Muscle layer of duodenum (tissue), 2 donors: ENCODE measurements around the gene GJA9.
"Not testable (repeated sequence)": the region's sequence is repeated elsewhere in the genome, so short reads cannot be mapped to it uniquely, and the experiment has no call there.

Source experiments
- H3K27ac ChIP-seq: one replicate; pipeline ENCODE4 v1.7.0; 2013; ENCODE audit warnings: mild to moderate bottlenecking, low read length
- H3K27me3 ChIP-seq: one replicate; pipeline ENCODE4 v1.7.0; 2013; ENCODE audit warnings: low read depth, mild to moderate bottlenecking, control low read depth, low read length
- H3K36me3 ChIP-seq, 2 donors: one replicate each; pipeline ENCODE4 v1.7.0; 2013; ENCODE audit warnings: low read length in 2 of 2, control low read depth in 1 of 2, mild to moderate bottlenecking in 1 of 2; ENCODE audit not compliant: insufficient read depth in 2 of 2, control insufficient read depth in 1 of 2
- H3K4me1 ChIP-seq, 2 donors: one replicate each; pipeline ENCODE4 v1.7.0; 2013; ENCODE audit warnings: low read length in 2 of 2, mild to moderate bottlenecking in 2 of 2, control low read depth in 1 of 2, moderate library complexity in 1 of 2; ENCODE audit not compliant: insufficient read depth in 2 of 2, control insufficient read depth in 1 of 2
- H3K4me3 ChIP-seq, 2 donors: one replicate each; pipeline ENCODE4 v1.7.0; 2013; ENCODE audit warnings: low read length in 2 of 2, low read depth in 1 of 2, mild to moderate bottlenecking in 1 of 2
- H3K9me3 ChIP-seq, 2 donors: one replicate each; pipeline ENCODE4 v1.7.0; 2013; ENCODE audit warnings: low read length in 2 of 2, control low read depth in 1 of 2, mild to moderate bottlenecking in 1 of 2; ENCODE audit not compliant: control insufficient read depth in 1 of 2
- donor health status: healthy.

The GJA9 gene

DNA sequence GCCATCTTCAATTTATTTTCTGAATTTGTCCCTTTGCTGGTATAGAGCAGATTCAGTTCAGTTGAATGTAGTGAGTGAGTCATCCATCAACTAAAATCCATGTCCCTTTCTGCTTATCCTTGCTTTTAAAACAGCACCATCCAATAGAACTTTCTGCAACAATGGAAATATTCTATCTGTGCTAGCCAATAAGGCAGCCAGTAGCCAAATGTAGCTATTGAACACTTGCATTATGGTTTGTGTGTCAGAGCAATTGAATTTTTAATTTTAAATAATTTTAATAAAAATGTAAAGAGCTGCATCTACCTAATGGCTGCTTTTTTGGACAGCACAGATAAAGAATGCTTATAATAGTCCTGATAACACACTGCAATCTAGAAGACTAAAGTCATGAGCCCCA, at the start of gene GJA9:
Gene GJA9, minus strand, starts transcription at position 101 of the 400 bp plus-strand sequence. CDS start 5,489 bp downstream, outside the sequence.
- no peaks in the 10 kb centered on the region for H3K9me3 ChIP-seq

DNA sequence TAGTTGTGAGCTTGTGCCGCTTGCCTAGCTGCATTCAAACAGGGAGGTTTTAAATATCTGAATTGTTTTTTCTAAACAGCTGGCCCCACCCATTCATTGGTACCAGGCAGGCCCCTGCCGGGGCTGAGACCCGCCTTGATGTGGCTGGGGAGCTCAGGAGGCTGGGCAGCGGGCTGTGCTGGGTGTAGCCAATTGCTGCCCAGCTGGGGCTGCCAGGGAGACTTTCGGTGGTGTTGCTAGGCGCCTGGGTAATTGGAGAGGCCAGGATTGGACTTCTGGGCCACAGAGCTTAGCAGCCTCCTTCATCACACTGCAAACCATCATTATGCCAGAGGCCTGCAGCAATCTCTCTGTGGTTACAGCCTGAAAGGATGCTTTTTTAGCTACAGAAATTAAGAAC, 48.1 kb upstream of the GJA9 start:
- no peak overlapping the region for H3K27ac ChIP-seq
- no peak overlapping the region for H3K4me3 ChIP-seq
- H3K27me3 ChIP-seq = no peaks in the 10 kb centered on the region
- no peaks in the 10 kb centered on the region for H3K4me1 ChIP-seq
- peaks cover 0 to 2% of the 10 kb centered on the region in 2 donors for H3K9me3 ChIP-seq
- H3K36me3 ChIP-seq = no peaks in the 10 kb centered on the region

More for the DNA sequence above, at the start of gene GJA9:
- H3K27ac ChIP-seq = no peak within 1 kb of the TSS
- H3K4me3 ChIP-seq = no peak within 1 kb of the TSS
- no peaks in the 10 kb centered on the region for H3K36me3 ChIP-seq
- H3K4me1 ChIP-seq = no peaks in the 10 kb centered on the region
- H3K27me3 ChIP-seq = no peaks in the 10 kb centered on the region

DNA sequence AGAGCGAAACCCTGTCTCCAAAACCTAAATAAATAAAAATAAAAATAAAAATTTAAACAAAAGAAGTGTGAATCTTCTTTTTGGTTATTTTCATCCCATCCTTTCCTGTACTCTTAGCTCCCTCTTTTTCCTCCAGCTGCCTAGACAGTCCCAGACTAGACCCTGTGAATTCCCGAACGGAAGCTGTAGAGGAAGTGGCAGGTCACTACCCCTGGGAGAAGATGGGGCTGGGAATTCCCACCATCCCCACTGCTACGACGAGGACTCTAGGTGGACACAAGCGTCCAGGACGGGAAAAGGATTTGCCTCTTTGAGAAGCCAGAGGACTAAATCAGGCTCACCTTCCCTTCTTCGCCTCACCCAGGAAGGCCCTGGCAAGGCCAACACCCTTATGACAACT, 47.7 kb upstream of the GJA9 start:
- H3K9me3 ChIP-seq = peaks cover 0 to 2% of the 10 kb centered on the region in 2 donors
- H3K27me3 ChIP-seq = no peaks in the 10 kb centered on the region
- H3K4me3 ChIP-seq = no peak overlapping the region
- no peak overlapping the region for H3K27ac ChIP-seq
- no peaks in the 10 kb centered on the region for H3K36me3 ChIP-seq
- H3K4me1 ChIP-seq = no peaks in the 10 kb centered on the region

DNA sequence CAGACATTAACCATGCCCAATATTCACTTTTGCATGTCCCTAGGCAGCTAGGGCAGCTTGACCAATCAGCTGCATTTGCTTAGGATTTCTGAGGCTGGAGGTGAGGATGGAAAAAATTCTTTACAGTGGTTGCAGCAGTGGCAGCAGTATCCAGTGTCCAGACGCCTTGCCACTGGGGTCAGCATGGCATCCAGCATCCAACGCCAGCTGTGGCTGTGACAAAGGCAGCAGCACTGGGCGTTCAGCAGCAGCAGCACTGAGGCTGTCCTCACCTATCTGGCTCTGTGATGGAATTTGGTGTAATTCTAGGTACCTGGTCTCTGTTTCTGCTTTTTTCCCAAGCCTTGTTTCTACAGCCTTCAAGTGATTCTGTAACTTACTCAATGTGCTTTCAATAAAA, 44.7 kb upstream of the GJA9 start:
- no peaks in the 10 kb centered on the region for H3K27me3 ChIP-seq
- no peaks in the 10 kb centered on the region for H3K4me1 ChIP-seq
- H3K9me3 ChIP-seq = no peaks in the 10 kb centered on the region
- no peak overlapping the region for H3K27ac ChIP-seq
- H3K36me3 ChIP-seq = no peaks in the 10 kb centered on the region
- H3K4me3 ChIP-seq = no peak overlapping the region

DNA sequence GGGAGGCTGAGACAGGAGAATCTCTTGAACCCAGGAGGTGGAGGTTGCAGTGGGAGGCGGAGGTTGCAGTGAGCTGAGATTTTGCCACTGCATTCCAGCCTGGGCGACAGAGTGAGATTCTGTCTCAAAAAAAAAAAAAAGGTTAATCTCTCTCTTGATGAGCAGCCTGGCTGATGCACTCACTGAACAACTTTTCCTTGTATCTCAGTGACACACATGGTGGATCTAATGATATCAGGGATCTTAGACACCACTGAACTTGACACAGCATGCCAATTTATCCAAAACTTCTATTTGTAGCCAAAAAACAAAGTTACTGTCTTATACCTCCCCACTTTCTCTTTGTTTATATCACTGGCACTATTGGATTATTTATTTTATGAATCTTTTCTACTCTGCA, 44.0 kb upstream of the GJA9 start:
- no peaks in the 10 kb centered on the region for H3K9me3 ChIP-seq
- no peak overlapping the region for H3K27ac ChIP-seq
- no peaks in the 10 kb centered on the region for H3K4me1 ChIP-seq
- H3K4me3 ChIP-seq = no peak overlapping the region
- no peaks in the 10 kb centered on the region for H3K36me3 ChIP-seq
- no peaks in the 10 kb centered on the region for H3K27me3 ChIP-seq

DNA sequence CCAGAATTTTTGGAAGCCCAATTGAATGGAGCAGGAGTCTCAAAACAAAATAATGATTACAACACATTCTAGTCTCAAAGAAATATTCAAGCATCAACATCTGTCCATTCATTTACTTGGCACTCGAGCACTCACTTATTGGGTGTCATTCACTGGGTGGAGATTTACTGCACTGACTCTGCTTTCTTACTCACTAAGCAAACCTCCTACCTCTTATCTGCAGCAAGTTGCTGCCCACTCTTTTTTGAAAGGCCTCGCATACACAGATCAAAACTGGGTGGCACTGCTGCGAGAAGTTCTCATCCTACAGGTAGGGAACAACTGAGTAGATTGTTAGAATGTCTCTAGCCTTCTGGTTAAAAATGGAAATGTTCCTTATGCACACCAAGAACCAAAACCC, 42.2 kb upstream of the GJA9 start:
- Histone ChIP-seq H3K4me1 (no peaks in the 10 kb centered on the region), H3K36me3 (no peaks in the 10 kb centered on the region), H3K9me3 (no peaks in the 10 kb centered on the region), H3K27me3 (no peaks in the 10 kb centered on the region), H3K4me3 (no peak overlapping the region), H3K27ac (no peak overlapping the region)

DNA sequence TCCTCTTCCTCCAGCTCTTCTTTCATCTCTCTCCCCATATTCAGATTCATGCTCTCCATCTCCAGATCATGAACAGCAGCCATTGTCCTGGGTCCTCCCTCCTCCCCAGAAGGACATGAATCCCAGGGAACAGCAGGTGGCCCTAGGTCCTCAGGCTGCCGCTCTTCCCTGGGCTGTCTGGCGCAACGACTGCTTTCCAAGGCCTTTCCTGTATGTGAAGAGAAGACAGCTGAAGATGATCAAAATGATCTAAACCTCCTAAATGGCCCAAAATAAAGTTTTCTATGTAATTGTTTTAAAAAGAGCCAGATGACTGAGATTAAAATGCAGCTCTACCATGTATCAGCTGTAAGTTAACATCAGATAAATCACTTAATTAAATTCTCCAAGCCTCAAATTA, 37.7 kb upstream of the GJA9 start:
- Histone ChIP-seq H3K9me3 (no peaks in the 10 kb centered on the region), H3K27me3 (no peaks in the 10 kb centered on the region), H3K36me3 (no peaks in the 10 kb centered on the region), H3K4me1 (no peaks in the 10 kb centered on the region), H3K4me3 (no peak overlapping the region), H3K27ac (no peak overlapping the region)

DNA sequence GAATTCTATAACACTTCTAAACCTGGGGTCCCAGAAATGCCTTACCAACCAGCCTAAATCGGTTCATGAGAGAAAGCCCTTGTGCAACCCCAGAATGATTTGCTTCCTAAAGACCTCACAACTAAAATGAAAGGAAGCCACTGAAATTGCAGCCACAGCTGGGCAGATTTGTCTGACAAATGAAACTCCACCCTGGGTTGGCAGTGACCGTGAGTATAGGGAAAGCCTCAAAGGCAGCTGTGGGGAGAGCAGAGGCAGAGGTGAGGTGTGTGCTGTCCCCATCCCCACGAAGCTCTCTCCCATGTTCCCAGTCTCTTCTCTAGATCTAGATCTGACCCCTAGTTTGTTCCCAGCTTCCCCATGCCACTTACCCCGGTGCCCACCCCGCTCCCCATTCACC, 37.2 kb upstream of the GJA9 start:
- Histone ChIP-seq H3K4me1 (no peaks in the 10 kb centered on the region), H3K27ac (no peak overlapping the region), H3K9me3 (no peaks in the 10 kb centered on the region), H3K27me3 (no peaks in the 10 kb centered on the region), H3K4me3 (no peak overlapping the region), H3K36me3 (no peaks in the 10 kb centered on the region)

DNA sequence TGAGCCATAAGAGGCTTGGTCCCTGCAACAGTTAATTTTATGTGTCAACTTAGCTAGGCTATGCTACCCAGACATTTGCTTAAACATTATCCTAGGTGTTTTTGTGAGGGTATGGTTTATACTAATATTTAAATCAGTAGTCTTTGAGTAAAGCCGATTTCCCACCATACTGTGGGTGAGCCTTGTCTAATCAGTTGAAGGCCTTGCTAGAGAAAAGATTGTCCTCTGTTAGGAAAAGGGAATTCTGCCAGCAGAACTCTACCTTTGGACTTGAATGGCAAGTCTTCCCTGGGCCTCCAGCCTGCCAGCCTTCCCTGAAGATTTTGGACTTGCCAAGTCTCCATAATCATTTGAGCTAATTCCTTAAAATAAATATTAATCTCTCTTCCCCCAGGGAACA, 36.4 kb upstream of the GJA9 start:
- Histone ChIP-seq H3K36me3 (no peaks in the 10 kb centered on the region), H3K4me1 (no peaks in the 10 kb centered on the region), H3K27ac (no peak overlapping the region), H3K4me3 (no peak overlapping the region), H3K9me3 (no peaks in the 10 kb centered on the region), H3K27me3 (no peaks in the 10 kb centered on the region)

DNA sequence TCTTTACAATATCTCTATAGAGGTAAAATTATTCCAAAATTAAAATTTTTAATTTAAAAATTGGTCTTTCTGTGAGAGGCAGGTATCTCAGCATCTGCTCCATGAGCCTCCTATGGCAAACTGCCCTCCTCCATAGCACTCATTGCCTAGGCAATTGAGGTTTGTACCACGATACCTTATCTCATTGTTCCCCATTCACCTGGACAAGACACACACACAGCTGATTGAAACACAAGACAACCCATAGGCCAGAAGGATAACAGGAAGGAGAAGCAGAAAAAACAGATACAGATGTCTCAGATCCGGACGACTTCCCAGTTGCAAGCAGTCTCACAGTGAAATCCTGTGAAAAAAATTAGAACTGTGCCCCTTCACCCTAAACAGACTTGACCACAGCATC, 36.0 kb upstream of the GJA9 start:
- Histone ChIP-seq H3K36me3 (no peaks in the 10 kb centered on the region), H3K27ac (no peak overlapping the region)

DNA sequence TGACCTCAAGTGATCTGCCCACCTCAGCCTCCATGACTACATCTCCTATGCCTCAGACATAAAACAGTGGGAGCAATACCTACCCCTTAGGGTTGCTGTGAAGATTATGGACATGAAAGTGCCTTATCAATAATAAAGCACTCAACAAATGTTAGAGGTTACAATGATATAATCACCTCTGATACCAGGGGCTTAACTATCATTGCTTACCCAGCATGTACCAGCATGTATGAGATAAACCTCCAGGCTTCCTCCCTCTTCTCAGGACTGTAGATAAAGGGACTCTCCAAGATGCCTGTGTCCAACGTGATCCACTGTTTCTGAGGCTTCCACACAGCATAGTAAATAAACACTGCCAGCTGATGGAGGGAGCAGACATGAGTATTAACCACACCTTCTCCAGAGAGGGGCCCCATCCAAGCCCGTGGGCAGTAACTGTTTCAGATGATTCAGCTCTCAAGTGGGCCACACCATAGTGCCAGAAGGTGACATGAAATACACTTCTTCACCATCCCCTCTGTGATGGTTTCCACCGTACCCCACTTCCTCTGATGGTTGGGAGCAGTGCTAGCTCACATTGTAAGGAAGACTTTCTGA, 34.1 kb upstream of the GJA9 start:
- Histone ChIP-seq H3K4me1 (no peaks in the 10 kb centered on the region), H3K4me3 (no peak overlapping the region), H3K9me3 (no peaks in the 10 kb centered on the region), H3K27ac (no peak overlapping the region), H3K27me3 (no peaks in the 10 kb centered on the region), H3K36me3 (no peaks in the 10 kb centered on the region)

More for the DNA sequence above, 36.0 kb upstream of the GJA9 start:
- Histone ChIP-seq H3K4me3 (no peak overlapping the region), H3K9me3 (no peaks in the 10 kb centered on the region), H3K4me1 (no peaks in the 10 kb centered on the region), H3K27me3 (no peaks in the 10 kb centered on the region)

DNA sequence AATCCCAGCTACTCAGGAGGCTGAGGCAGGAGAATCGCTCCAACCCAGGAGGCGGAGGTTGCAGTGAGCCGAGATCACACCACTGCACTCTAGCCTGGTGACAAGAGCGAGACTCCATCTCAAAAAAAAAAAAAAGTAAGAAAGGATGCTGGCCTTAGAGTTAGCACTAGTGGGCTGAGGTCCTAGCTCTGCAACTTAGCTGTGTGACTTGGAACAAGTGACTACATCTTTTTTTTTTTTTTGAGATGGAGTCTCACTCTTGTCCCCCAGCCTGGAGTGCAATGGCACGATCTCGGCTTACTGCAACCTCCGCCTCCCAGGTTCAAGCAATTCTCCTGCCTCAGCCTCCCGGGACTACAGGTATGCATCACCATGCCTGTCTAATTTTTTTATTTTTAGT, 33.5 kb upstream of the GJA9 start:
- H3K36me3 ChIP-seq, H3K27me3 ChIP-seq, H3K4me3 ChIP-seq, H3K27ac ChIP-seq, H3K4me1 ChIP-seq, H3K9me3 ChIP-seq: not testable (repeated sequence)
